GM23338 (cell line): ENCODE data around the gene KRTAP12-2.

Experiments used
- CTCF ChIP-seq, 2 experiments: fragments of 200-600 bp in 1 of 2; sonication (generic) in 1 of 2; conservative IDR thresholded peaks; 2 replicates each; pipeline versions ENCODE4 v1.5.1 to v1.6.1; 2016 to 2017; ENCODE audit warnings: antibody characterized with exemption in 2 of 2, low read depth in 2 of 2, mild to moderate bottlenecking in 2 of 2, moderate library complexity in 1 of 2
- EZH2 ChIP-seq: fragments of 200-600 bp; sonication (generic); IDR thresholded peaks from one replicate; pipeline ENCODE4 v1.8.0; 2017; ENCODE audit warnings: antibody characterized with exemption, mild to moderate bottlenecking, low read depth; ENCODE audit not compliant: unreplicated experiment

DNA sequence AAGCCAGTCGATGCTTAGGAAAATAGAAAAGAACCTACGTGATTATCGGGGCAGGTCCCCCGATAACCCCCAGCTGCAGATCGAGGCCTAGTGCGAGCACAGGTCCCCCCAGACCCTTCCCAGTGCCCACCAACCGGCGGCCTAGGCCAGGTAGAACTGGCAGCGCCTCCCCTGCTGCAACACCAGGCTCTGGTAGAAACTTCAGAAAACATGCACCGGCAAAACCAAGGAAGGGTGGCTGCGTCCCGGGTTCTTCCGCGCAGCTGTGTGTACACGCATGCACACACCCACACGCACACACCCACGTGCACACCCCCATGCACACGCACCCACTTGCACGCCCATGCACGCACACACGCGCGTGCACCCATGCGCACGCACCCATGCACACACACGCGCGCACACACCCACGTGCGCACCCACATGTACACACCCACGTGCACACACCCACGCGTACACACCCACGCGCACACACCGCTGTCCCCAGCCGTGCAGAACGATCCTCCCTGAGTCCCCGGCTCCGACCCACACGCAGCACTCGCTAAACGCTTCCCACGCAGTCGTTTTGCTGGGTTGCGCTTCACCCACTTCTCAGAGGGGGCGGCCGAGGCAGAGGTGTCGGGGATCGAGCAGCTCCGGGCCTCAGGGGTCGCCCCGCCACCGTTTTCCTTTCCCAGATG is 39.4 kb upstream of the KRTAP12-2 start:
- TF ChIP-seq CTCF (conservative IDR thresholded peaks at IDR 0.05; ENCODE audit: low read depth in 2 of 2) (no peak), EZH2 (no peak)
